Measurements from ENCODE around the gene MAGEE1.

- no peak for TF ChIP-seq CTCF (conservative IDR thresholded peaks at IDR 0.05; ENCODE audit: low read depth, low read length)
- no peak for TF ChIP-seq EZH2 (IDR thresholded peaks at IDR 0.05; ENCODE audit: borderline replicate concordance, low read depth, low read length, poor library complexity, severe bottlenecking)
Measured at GRCh38 chrX:76398970-76399369, 28.5 kb upstream of the MAGEE1 start.
